ENCODE measurements around the gene IGSF8. TPM values are rescaled to one million over a fixed set of nuclear protein-coding genes. Genes with fewer than 3 reads are reported as not detected.
"Not testable (repeated sequence)": the region's sequence is repeated elsewhere in the genome, so short reads cannot be mapped to it uniquely, and the experiment has no call there.

The IGSF8 gene
- total RNA-seq, 1 donor from 2014 or later = 28.4 TPM

- DNase-seq (ENCODE audit: low read depth, low spot score) = peak; percentile 33
- TF ChIP-seq, protein P1, sequence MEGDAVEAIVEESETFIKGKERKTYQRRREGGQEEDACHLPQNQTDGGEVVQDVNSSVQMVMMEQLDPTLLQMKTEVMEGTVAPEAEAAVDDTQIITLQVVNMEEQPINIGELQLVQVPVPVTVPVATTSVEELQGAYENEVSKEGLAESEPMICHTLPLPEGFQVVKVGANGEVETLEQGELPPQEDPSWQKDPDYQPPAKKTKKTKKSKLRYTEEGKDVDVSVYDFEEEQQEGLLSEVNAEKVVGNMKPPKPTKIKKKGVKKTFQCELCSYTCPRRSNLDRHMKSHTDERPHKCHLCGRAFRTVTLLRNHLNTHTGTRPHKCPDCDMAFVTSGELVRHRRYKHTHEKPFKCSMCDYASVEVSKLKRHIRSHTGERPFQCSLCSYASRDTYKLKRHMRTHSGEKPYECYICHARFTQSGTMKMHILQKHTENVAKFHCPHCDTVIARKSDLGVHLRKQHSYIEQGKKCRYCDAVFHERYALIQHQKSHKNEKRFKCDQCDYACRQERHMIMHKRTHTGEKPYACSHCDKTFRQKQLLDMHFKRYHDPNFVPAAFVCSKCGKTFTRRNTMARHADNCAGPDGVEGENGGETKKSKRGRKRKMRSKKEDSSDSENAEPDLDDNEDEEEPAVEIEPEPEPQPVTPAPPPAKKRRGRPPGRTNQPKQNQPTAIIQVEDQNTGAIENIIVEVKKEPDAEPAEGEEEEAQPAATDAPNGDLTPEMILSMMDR (conservative IDR thresholded peaks at IDR 0.05) = no peak
- H3K4me3 Mint-ChIP-seq = peak within 1 kb of the TSS; percentile 92
- no peaks in the 10 kb centered on the region for H3K36me3 Mint-ChIP-seq (ENCODE audit: low read depth)
- no peaks in the 10 kb centered on the region for H3K27me3 Mint-ChIP-seq (ENCODE audit: low read depth)
- peaks cover 76% of the 10 kb centered on the region for H3K4me1 Mint-ChIP-seq
- no peaks in the 10 kb centered on the region for H3K9me3 Mint-ChIP-seq
- peak within 1 kb of the TSS; percentile 92 for H3K27ac Mint-ChIP-seq (ENCODE audit: unreplicated experiment)
These were observed 17.3 kb upstream of the IGSF8 start, which contains the start of gene ATP1A2 for GRCh38 chr1:160115545-160116282. Gene ATP1A2, plus strand, starts transcription at chr1:160115759. Its CDS starts 103 bp downstream, at chr1:160115862.

GRCh38 chr1:160114085-160114484 lies 15.7 kb upstream of the IGSF8 start:
- Mint-ChIP-seq H3K4me1 (peaks cover 87% of the 10 kb centered on the region), H3K36me3 (ENCODE audit: low read depth) (no peaks in the 10 kb centered on the region), H3K27me3 (ENCODE audit: low read depth) (no peaks in the 10 kb centered on the region), H3K9me3 (no peaks in the 10 kb centered on the region), H3K4me3 (peak overlapping the region; percentile 42), H3K27ac (ENCODE audit: unreplicated experiment) (peak overlapping the region; percentile 92)
- TF ChIP-seq, protein P1 (conservative IDR thresholded peaks at IDR 0.05) = no peak
- DNase-seq (ENCODE audit: low read depth, low spot score) = no peak

DNA sequence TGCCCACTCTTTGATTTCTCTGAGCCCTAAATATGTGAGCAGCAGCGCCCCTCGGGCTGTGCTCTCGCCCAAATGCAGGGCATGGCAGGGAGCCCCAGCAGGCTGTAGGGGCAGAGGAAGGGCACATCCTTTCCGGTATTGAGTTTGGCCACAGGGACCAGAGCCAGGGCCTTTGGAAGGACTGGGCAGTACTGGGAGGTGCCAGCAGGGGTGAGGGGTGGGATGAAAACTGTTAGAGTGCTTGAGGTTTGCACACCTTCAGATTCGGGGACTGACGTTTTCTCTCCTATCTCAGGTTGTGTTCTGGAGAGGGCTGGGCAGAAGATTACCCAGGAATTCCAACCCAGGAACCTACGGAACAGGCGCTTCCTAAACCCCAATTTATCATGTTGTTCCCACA lies 15.0 kb upstream of the IGSF8 start:
- DNase-seq (ENCODE audit: low read depth, low spot score) = no peak
- H3K27ac Mint-ChIP-seq (ENCODE audit: unreplicated experiment) = peak overlapping the region; percentile 92
- H3K36me3 Mint-ChIP-seq (ENCODE audit: low read depth) = no peaks in the 10 kb centered on the region
- H3K27me3 Mint-ChIP-seq (ENCODE audit: low read depth) = no peaks in the 10 kb centered on the region
- TF ChIP-seq, protein P1 (conservative IDR thresholded peaks at IDR 0.05) = no peak
- H3K4me1 Mint-ChIP-seq = peaks cover 88% of the 10 kb centered on the region
- no peak overlapping the region for H3K4me3 Mint-ChIP-seq
- H3K9me3 Mint-ChIP-seq = no peaks in the 10 kb centered on the region

DNA sequence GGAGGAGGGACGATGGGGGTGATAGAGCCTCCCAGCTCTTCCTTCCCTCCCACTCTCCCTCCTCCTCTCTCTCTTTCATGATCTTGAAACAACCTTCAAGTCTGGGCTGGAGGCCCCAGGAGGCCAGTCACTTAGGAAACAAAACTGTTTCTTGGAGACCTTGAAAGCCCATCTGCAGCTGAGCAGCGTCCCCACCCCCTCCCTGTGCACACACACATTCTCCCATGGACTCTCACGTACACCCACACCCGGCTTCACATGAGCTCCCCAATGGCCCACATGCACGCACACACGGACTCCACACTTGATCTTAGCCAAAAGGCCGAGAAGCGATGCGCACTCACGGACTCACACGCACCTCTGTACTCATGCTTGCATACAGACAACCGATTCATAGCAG lies 13.9 kb upstream of the IGSF8 start:
- Mint-ChIP-seq H3K4me3 (peak overlapping the region; percentile 45), H3K36me3 (ENCODE audit: low read depth) (no peaks in the 10 kb centered on the region), H3K9me3 (no peaks in the 10 kb centered on the region), H3K4me1 (peaks cover 83% of the 10 kb centered on the region), H3K27me3 (ENCODE audit: low read depth) (no peaks in the 10 kb centered on the region), H3K27ac (ENCODE audit: unreplicated experiment) (no peak overlapping the region)
- TF ChIP-seq, protein P1 (conservative IDR thresholded peaks at IDR 0.05) = no peak
- no peak for DNase-seq (ENCODE audit: low read depth, low spot score)

DNA sequence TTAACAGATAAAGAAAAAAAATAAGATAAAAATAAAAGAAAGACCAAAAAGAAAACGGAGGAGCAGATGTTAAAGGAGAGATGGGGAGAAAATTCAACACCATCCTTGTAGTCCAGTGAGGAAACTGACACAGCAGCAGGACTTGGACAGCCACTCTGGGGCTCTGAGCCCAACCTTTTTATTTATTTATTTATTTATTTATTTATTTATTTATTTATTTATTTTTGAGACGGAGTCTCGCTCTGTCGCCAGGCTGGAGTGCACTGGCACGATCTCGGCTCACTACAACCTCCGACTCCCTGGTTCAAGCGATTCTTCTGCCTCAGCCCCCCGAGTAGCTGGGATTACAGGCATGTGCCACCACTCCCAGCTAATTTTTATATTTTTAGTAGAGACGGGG lies 13.0 kb upstream of the IGSF8 start:
- H3K4me1 Mint-ChIP-seq = peaks cover 83% of the 10 kb centered on the region
- not testable (repeated sequence) for H3K36me3 Mint-ChIP-seq (ENCODE audit: low read depth); H3K9me3 Mint-ChIP-seq; H3K27ac Mint-ChIP-seq (ENCODE audit: unreplicated experiment); H3K27me3 Mint-ChIP-seq (ENCODE audit: low read depth); H3K4me3 Mint-ChIP-seq; DNase-seq (ENCODE audit: low read depth, low spot score)

DNA sequence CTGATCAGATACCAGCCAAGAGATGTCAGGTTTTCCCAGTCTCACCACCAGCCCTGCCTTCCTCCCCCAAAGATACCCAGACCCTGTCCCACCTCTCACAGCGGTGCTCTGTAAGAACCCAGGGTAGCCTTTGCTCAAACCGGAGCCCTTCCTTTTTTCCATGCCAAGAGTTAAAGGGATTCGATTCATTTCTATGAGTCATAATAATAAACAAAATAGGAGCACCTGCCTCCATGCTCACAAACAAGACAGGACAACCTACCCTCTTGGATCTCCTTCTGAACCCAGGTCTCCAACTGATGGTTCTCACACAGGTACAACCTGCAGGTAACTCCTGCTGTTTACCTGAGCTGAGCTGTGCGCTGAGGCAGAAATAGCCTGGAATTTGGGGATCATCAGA lies 11.3 kb upstream of the IGSF8 start:
- TF ChIP-seq, protein P1 (conservative IDR thresholded peaks at IDR 0.05) = no peak
- H3K4me3 Mint-ChIP-seq = peak overlapping the region; percentile 85
- no peaks in the 10 kb centered on the region for H3K36me3 Mint-ChIP-seq (ENCODE audit: low read depth)
- peaks cover 75% of the 10 kb centered on the region for H3K4me1 Mint-ChIP-seq
- H3K27me3 Mint-ChIP-seq (ENCODE audit: low read depth) = no peaks in the 10 kb centered on the region
- H3K27ac Mint-ChIP-seq (ENCODE audit: unreplicated experiment) = peak overlapping the region; percentile 97
- DNase-seq (ENCODE audit: low read depth, low spot score) = no peak
- H3K9me3 Mint-ChIP-seq = no peaks in the 10 kb centered on the region
